Embryonic facial prominence (tissue), 1 donor: Measurements from ENCODE around the gene GRIP2.

ENCODE experiments used
- DNase-seq: peaks from one replicate; pipeline ENCODE4 v3.0.0-alpha.2; 2016; ENCODE audit errors: extremely low spot score

Gene GRIP2

DNA sequence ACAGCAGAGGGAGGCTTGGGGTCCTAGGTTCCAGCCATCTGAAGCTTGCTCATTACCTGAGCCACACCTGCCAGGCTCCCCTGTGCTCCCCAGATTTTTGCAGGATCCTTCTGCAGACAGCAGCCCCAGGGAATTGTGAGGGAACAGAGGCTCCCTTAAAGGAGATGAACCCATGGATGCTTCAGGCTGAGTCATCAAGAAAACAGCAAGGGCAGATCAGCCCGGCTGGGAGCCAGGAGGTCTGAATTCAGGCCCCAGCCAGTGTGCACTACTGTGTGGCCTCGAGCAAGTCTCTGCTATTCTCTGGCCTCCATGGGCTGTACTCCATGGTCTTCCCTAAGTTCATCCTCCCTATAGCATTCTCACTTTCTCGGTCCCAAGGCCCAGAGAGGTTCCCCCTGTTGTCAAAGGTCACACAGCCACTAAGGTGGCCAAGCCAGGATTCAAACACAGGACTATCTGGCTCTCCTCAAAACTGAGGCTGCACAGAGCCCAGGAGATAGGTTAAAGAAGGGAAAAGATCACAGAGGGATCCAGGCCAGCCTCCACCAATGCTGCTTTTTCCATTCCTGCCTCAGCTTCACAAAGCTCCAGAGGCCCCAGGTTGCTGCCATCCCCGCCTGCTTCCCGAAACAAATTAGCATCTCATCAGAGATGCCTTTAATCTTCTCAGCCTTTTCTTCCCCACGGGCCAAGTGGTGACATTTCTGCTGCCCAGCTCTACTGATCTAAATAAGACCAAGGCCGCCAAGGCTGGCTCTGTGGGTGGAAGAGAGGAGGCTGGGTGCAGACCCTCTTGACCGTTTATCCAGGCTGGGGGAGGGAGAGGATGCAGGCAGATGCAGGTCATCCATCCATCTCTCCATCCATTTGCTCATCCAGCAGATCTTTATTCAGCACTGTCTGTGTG lies 21.2 kb upstream of the GRIP2 start:
- no peak for DNase-seq

DNA sequence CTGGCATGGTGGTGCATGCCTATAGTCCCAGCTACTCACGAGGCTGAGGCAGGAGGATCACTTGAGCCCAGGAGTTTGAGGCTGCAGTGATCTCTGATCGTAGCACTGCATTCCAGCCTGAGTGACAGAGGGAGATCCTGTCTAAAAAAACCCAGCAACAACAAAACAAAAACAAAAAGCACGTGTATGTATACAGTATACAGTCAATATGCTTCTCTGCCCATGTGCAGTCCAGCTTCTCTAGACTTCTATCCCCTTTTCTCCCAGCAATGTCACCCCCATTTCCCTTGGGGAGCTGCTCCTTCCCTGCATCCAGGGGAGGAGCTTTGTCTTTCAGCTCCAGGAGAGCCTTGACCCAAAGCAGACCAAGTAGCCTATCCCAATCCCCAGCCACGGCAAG lies 20.0 kb upstream of the GRIP2 start:
- DNase-seq = no peak

DNA sequence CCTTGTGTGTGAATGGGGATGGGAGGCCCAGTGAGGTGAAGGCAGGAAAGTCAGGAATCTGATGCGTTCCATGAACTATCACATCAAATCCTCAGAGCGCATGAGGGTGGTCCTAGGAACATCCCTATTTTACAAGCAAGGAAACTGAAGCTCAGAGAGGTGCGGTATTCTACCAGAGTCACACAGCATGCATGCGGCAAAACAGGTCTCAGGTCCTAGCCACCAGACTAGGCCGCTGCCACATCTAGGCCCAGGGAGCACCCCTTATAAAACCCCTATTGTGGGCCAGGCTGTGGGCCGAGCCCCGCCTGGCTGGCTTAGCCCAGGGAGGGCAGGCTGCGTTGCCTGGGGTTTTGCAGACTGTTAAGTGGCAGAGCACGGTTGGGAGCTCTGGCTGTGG lies 17.9 kb upstream of the GRIP2 start:
- DNase-seq = no peak

DNA sequence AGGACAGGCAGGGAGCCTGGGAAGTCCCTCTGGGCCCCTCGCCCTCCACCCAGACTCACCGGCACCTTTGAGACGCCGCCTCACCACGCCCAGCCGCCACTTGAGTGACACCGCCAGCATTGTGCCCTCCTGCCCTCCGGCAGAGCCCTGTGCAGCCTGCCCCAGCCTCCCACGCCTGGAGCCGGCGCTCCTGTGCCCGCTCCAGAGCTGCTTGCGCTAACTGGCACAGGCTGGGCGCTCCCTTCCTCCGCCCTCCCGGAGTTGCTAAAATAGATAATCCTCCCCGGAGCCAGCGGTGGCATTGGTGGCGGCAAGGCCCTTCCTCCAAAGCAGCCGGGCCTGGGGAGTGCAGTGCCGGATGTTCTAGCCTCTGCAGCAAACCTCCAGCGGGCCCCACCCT lies 15.7 kb upstream of the GRIP2 start:
- no peak for DNase-seq

DNA sequence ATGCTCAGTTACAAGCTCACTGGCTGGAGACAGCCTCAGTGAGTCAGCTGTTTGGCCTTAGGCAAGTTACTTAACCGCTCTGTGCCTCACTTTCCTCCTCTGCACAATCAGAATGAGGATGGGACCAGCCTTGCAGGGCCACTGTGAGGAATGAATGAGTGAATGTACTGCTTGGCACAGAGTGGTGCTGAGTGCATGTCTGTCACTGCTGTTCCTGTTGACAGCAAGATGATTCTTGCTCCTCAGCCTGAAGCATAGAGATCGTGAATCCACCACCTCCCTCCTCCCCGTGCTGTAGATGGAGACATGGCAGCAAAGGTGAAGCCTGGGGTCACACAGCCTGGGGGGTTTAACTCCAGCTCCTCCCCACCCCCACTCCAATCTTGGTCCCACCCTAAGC lies 14.6 kb upstream of the GRIP2 start:
- DNase-seq = no peak

DNA sequence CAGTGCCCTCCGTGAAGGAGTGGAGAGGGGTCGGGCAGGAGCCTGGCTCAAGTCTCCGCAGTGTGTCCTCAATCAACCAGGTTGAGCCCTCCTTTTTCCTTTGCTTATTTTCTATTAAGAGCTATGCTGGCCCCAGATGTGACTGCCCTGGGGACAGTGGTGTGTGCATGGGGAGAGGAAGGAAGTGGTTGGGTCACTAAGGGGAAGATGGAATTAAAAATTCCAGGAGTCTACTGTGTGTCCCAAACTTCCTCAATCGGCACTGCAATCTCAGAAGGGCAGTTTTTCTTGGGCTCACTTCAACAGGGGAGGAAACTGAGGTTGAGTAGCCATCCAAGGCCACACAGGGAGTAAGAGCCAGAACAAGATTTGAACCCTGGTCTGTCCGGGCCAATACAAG lies 13.7 kb upstream of the GRIP2 start:
- DNase-seq = no peak

DNA sequence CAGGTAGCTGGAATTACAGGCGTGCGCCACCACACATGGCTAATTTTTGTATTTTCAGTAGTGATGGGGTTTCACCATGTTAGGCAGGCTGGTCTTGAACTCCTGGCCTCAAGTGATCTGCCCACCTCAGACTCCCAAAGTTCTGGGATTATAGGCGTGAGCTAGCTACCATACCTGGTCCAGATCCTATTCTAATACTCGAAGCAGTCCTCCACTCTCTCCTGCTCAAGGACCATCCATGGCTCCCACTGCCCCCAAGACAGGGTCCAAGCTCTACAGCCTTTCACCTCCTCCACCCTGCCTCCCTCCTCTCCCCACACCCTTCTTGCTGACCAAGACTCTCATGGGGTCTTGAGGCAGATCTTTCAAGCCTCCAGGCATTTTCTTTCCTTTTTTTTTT lies 12.6 kb upstream of the GRIP2 start:
- DNase-seq = no peak

DNA sequence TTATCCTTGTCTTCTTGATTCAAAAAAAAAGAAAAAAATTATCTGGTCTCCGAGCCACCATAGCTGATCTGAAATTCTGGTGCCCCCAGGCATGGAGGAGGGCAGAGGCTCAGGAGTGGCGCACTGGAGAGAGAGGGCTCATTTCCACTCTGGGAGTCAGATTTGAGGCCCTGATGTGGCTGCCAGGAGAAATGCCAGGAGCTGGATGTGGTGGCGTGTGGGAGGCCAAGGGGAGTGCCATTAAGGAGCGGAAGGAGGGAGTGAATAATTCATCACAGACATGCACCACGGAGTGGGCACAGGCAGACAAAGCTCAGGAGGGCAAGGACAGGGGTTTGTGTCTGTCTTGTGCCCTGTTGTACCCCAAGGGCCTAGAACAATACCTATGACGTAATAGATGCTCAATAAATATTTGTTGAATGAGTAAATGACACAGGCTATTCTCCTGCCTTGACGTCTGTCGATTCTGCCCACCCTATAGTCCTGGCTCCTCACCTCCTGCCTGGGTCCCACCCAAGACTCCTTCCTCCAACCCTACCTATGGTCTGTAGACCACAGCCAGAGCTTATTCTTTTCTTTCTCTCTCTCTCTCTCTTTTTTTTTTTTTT lies 12.0 kb upstream of the GRIP2 start:
- no peak for DNase-seq

DNA sequence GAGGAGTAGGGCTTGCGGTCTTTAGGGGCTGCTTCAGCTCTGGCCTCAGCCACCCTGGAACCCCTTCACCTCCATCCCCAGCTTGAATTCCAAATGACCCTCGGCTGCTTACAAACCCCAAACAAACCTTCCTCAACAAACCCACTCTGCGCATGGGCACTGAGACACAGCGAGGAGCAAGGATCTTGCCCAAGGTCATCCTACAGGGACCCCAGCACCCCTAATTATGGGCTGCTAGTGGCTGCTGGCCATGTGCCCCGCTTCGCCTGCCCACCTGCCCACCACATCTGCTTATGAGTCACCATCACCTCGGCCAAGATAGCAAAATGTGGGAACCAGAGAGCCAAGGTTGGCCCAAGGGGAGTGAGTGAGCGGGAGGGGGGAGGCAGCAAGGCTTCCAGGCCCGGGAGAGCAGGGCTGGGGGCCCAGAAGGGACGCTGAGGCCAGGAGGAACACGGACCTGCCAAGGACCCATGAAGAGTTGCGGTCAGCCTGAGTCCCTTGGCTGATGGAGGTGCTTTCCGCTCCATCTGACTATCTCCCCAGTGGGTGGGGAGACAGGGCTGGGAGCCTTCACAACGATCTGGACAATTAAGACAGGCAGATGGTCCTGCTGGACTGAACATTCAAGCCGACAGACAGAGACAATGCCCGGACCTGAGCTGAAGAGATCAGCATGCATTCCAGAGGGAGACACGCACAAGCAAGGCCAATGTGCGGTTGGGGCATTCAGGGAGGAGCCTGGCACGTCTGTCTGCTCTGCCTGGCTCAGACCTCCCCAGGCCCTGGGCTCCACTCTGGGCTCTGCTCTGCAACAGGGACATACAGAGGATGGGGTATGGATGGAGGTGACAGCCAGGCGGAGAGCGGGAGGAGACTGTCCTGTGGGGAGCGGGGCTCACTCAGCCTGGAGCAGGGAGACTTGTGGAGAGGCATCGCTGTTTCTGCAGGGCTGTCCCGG lies 10.8 kb upstream of the GRIP2 start:
- DNase-seq = no peak

DNA sequence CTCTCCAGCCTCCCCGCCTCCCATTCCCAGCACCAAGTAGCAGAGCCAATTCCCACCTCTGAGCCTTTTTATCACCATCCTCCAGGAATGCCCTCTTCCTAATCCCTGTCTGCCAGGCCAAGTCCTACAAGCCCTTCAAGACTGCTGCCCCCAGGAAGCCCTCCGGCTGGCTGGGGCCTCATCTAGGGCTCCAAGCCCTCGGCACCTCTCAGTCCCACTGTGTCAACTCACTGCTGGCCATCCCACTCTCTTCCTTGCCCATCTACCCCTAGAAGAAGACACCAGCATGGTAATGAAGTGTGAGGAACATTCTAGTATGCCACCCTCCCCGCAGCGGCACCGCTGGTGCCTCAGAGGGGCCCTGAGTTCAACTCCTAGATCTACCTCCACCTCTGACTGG lies 10.0 kb upstream of the GRIP2 start:
- no peak for DNase-seq

DNA sequence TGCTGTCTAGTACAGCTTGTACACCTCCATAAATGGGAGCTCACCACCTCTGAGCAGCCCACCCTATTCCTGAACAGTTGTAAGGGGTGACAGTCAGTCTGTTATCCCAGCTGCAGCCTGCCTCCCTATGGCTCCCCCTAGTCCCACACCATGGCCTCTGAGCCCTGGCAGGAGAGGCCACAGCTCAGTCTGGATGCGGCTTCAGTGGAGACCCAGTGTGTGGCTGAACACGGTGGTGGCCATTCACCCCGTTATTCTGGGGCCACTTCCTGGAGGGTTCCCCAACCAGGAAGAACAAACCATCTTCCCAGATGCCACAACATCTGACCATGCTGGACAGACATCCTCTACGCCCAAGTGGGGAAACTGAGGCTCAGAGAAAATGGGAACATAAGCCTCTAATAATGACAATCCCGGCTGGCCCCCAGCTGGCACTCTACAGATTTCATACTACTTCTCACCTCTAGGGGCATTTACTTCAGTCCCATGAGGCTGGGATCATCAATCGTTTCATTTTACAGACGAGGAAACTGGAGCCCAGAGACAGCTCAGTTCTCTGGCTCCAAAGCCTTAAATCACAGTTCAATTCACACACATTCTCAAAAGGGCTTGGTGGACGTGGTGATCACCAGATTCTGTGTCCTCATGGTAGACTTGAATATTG lies 9.2 kb upstream of the GRIP2 start:
- no peak for DNase-seq

DNA sequence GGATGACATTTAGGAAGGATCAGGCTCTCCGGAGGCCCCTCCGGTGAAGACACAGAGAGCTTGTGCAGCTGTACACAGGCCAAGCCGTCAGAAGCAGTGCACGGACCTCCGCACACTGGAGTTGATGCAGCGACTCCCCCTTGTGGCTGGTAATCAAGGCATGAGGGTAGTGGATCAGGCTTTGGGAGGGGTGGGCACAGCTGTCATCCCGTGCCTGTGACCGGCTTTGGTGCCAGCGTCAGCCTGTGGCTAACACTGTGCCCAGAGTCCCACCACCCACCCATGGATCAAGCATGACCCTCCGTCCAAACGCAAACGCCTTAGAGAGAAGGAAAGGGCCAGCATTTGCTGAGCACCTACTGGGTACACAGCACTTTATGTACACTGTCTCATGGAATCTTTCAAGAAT lies 8.2 kb upstream of the GRIP2 start:
- DNase-seq = no peak

DNA sequence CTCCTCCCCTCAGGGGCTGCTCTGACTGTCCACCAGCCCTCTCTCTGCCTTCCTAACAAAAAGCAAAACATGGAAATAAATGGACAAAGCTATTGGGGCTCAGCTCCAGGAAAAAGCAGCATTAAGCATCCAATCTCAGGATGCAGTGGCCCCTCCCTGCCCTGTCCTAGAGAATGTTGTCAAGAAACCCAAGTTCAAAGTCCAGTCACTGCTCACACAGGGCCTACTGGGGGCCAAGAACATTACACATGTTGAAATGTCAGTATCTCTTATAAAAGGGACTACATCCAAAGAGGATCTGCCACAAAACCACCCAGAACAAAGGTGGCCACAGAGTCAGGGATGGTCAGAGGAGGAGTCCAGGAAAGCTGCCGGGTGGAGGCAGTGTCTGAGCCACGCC lies 7.6 kb upstream of the GRIP2 start:
- DNase-seq = no peak

DNA sequence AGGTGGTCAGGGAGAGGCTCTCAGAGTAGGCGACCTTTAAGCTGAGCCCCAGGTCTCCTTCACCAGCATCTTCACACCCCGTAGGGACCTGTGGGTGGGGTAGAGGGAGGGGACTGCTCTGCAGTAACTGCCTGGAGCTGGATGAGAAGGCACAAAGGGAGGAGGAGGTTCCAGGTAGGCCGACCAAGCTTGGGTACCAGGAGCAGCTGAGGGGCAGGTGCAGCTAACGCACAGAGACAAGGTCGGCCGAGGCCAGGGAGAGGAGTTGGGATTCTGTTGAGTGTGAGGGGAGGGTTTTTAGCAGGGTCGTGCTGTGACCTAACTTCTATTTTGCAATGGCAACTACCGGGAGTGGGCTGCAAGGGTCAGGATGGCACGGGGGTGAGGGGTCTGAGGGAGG lies 5.9 kb upstream of the GRIP2 start:
- no peak for DNase-seq

DNA sequence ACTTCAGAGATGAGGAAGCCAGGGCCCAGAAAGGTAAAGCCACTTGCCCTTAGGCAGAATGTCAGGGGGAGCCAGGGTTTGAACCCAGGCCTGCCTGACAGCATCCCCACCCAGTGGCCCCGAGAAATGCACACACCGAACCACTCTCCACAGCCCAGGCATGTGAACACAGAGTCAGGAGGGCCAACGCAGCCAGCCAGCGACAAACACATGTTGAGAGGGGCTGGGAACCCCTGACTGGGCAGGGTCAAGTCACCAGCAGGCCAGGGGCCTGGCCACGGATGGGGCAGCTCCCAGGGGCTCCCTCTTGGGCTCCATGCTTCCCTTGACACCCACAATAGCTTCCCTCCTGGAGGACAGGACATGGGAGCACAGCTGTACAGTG lies 5.1 kb upstream of the GRIP2 start:
- no peak for DNase-seq

DNA sequence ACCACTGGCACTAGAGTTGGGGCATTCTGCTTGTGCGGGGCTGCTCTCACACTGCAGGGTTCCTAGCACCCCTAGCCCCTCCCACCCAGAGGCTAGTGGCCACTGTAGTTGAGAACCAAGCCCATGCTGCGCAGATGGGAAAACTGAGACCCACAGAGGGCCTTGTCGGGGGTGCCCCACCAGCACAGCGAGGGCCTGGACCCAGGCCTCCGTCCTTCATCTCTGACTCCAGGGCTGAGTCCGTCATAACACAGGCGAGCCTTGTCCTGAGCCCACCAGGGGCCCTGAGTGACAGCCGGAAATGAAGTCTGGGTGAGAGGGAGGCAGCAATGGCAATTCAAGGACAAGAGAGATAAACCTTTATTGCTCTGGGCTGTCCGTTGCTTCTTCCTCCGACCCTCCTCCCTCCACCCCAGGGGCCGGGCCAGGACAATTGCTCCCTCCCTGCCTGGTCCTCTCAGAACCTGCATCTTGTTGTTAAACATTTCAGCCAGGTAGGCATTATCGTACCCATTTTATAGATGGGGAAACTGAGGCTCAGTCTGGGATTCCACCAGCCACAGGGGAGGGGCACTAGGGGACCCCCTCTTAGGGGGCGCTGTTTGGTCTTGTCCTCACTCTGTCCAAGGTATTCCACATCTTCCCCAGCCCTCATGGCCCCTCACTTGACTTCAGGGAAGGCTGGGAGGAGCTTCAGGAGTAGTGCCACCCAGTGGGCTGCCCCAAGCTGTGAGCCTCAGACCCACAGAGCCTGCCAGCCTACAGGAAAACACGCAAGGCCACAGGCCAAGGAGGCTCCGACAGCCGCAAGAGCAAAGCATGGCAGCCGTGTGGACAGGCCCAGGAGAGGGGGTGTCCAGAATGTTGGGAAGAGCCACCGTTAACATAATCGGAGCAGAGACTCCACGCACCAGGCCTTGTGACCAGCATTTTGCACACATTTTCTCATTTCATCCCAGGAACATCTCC lies 4.4 kb upstream of the GRIP2 start:
- no peak for DNase-seq

DNA sequence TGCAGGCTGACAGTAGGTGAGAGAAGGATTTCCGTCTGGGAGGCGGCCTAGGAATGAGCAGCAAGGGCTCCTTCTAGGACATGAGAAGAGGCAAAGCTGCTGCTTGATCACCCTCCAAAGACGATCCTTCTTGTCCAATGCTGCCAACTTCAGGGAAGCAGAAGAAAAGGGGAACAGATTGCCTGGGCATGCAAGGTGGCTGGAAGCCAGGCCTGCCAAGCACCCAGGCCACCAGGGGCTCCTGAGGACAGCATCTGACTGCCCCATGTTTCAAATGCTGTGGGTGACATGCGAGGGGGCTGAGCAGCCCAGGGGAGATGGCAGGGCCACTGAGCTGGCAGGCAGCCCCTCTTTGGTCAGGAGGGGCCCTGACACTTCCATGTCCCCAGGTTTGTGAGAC lies 3.3 kb upstream of the GRIP2 start:
- no peak for DNase-seq

DNA sequence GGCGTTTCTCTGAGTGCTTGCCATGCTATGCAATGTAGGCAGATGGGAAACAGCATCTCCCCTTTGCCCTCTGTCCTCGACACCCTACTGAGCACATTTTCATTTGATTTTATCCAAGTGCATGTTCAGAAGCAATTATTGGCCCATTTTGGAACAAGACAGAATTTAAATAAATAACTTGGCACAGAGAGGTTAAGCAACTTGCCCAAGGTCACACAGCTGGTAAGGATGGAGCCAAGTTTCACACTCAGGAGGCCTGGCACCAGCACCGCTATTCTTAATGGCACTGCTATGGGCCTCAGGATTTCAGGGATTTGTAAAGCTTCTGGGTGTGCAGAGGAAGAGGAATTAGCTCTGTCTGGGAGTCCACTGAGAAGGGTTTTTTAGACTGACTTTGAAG lies 2.5 kb upstream of the GRIP2 start:
- no peak for DNase-seq

DNA sequence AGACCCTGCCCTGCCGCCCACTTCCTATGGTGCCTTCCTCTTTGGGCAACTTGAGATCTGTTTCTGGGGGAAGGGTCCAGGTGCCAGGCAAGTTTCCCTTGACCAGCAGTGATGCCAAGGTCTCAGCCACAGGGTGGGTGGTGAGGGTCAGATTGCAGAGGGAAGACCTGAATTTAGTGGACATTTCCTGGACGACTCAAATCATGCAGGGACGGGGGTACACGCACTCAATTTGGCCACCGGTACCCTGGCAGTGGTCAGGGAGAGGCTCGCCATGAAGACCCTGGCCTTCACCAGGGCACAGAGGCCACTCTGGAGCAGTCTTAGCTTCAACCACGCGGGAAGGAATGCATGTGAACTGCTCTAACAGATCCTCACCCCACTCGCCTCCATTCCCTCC lies 1.5 kb upstream of the GRIP2 start:
- DNase-seq = no peak

DNA sequence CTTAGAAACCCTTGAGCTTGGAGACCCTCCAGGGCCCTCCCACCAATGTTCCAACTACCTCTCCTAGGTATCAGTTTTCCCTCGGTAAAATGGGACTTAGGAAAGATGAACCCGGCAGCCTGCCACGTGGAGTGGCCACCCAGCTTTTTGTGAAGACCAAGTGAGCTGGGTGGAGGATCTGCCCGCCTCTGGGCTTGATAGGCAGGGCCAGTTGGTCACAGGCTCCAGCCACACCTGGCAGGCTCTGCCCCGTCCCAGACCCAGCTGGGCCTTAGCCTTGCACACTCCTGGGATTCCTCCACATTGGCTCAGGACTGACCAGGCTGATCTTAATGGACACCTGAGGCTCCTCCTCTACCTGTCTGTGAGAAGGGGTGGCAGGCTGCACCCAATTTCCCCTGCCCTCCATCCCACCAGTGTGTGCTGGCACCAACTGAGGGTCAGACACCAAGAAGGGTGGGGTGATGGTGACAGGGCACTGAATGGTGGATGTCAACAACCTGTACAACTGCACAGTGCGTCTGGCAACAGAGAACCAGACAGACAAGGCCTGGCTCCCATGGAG lies 761 bp upstream of the GRIP2 start:
- DNase-seq = no peak

DNA sequence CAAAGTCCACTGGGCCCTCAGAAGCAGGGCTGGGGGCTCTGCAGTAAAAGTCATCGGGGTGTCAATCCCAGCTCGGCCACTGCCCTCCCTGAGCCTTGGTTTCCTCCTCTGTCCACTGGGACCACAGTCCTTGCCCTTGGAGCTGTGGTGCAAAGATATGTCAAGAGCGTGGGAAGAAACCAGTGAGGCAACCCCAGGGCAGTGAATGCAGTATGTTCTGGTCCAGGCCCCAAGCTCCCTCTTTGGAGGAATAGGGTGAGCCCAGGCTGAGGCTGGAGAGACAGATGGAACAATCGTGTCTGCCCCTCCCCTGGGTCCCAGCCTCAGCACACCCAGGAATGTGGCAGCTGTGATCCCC lies 779 bp downstream of the GRIP2 start:
- DNase-seq = no peak
